ENCODE data around the gene MST1.

Gene MST1

GRCh38 chr3:49724586-49724985 is 35.3 kb upstream of the MST1 start:
- ATAC-seq (ENCODE audit: insufficient read depth, low read depth) (no peak), DNase-seq (peak; percentile 37)
- H3K79me2 ChIP-seq (ENCODE audit: insufficient read depth, low read length) = peaks cover 32% of the 10 kb centered on the region
- H3K9ac ChIP-seq (ENCODE audit: low read depth, low read length) = peak overlapping the region; percentile 96
- H3K27ac ChIP-seq (ENCODE audit: low read length) = peak overlapping the region; percentile 88
- H3K4me2 ChIP-seq (ENCODE audit: insufficient read depth, low read length) = peak overlapping the region; percentile 98
- H3K4me3 ChIP-seq (ENCODE audit: low read depth in 1 of 2, low read length in 2 of 2) = peak overlapping the region; percentile 91 to 94; a peak in 3 of 4 replicates
- H3K4me1 ChIP-seq (ENCODE audit: insufficient read depth, low read length) = peaks cover 45% of the 10 kb centered on the region
- no peak for TF ChIP-seq EZH2 (IDR thresholded peaks at IDR 0.05; ENCODE audit: borderline replicate concordance, low read depth, low read length, severe bottlenecking)
- TF ChIP-seq, protein P1, sequence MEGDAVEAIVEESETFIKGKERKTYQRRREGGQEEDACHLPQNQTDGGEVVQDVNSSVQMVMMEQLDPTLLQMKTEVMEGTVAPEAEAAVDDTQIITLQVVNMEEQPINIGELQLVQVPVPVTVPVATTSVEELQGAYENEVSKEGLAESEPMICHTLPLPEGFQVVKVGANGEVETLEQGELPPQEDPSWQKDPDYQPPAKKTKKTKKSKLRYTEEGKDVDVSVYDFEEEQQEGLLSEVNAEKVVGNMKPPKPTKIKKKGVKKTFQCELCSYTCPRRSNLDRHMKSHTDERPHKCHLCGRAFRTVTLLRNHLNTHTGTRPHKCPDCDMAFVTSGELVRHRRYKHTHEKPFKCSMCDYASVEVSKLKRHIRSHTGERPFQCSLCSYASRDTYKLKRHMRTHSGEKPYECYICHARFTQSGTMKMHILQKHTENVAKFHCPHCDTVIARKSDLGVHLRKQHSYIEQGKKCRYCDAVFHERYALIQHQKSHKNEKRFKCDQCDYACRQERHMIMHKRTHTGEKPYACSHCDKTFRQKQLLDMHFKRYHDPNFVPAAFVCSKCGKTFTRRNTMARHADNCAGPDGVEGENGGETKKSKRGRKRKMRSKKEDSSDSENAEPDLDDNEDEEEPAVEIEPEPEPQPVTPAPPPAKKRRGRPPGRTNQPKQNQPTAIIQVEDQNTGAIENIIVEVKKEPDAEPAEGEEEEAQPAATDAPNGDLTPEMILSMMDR (IDR thresholded peaks at IDR 0.05; ENCODE audit: borderline replicate concordance, extremely low read depth, low read length, poor library complexity, severe bottlenecking) = no peak
- peak overlapping the region; percentile 82 for H2AFZ ChIP-seq (ENCODE audit: low read depth, low read length)
- no peaks in the 10 kb centered on the region for H3K9me3 ChIP-seq (ENCODE audit: insufficient read depth, low read length, severe bottlenecking)
- no peaks in the 10 kb centered on the region for H3K27me3 ChIP-seq (ENCODE audit: insufficient read depth, low read length, poor library complexity)
- peaks cover 32% of the 10 kb centered on the region for H4K20me1 ChIP-seq (ENCODE audit: insufficient read depth, low read length)
- peaks cover 53% of the 10 kb centered on the region for H3K36me3 ChIP-seq (ENCODE audit: insufficient read depth, low read length)

DNA sequence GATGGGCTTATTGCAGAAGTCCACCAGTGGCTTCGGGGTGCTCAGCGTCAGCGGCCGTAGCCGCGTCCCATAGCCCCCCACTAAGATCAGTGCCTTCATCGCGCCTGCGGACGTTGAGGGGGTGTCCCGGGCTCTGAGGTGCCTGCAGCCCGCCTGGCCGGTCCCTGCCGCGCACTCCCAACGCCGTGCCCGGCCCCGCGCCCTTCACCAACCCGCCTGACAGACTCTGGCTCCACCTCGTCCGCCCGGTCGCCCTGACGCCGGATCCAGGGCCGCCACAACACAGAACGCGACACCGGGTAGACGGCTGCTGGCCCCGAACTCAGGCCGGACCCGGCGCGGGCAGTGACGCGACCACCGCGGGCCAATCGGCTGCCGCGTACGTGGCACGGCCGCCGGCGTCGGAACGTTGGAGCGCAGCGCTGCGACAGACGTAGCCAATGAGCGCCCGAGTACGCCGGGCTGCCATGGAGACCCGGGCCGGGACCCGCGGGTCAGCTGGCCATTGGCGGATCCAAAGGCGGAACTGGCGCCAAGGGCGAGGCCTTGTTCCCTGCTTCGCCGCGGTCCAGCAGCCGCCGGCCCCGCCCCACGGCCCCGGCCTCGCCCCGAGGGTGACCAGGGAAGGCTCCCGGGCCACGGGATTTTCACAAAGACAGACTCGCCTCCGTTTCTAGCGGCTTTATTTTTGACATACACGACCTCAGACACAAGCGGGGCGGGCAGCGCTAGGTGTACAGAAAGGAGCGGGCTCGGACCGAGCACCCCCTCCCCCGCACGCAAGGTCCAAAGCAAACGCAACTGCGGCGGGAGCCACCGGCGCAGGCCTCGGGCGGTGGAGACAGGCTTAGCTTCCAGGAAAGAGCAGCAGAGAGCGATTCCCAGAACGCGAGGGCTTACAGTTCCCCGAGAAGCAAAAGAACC is 34.6 kb upstream of the MST1 start, which contains the start of gene GMPPB:
Gene GMPPB, minus strand, starts transcription at position 324 of the 924 bp plus-strand sequence. Its CDS starts 225 bp downstream, at position 99.
- TF ChIP-seq, protein P1 (IDR thresholded peaks at IDR 0.05; ENCODE audit: borderline replicate concordance, extremely low read depth, low read length, poor library complexity, severe bottlenecking) = no peak
- TF ChIP-seq EZH2 (IDR thresholded peaks at IDR 0.05; ENCODE audit: borderline replicate concordance, low read depth, low read length, severe bottlenecking) = no peak
- Histone ChIP-seq H3K9ac (ENCODE audit: low read depth, low read length) (peak within 1 kb of the TSS; percentile 96), H2AFZ (ENCODE audit: low read depth, low read length) (peak within 1 kb of the TSS; percentile 82)

GRCh38 chr3:49723296-49723627 is 34.0 kb upstream of the MST1 start:
- ATAC-seq (ENCODE audit: insufficient read depth, low read depth) (peak; percentile 20; the same call in 2 of the 3 replicates), DNase-seq (peak; percentile 66)
- H3K36me3 ChIP-seq (ENCODE audit: insufficient read depth, low read length) = peaks cover 60% of the 10 kb centered on the region
- no peaks in the 10 kb centered on the region for H3K27me3 ChIP-seq (ENCODE audit: insufficient read depth, low read length, poor library complexity)
- peak overlapping the region; percentile 98 for H3K4me2 ChIP-seq (ENCODE audit: insufficient read depth, low read length)
- peaks cover 56% of the 10 kb centered on the region for H3K4me1 ChIP-seq (ENCODE audit: insufficient read depth, low read length)
- H3K79me2 ChIP-seq (ENCODE audit: insufficient read depth, low read length) = peaks cover 32% of the 10 kb centered on the region
- H3K9ac ChIP-seq (ENCODE audit: low read depth, low read length) = peak overlapping the region; percentile 96
- peaks cover 39% of the 10 kb centered on the region for H4K20me1 ChIP-seq (ENCODE audit: insufficient read depth, low read length)
- TF ChIP-seq EZH2 (IDR thresholded peaks at IDR 0.05; ENCODE audit: borderline replicate concordance, low read depth, low read length, severe bottlenecking) = no peak
- TF ChIP-seq, protein P1 (IDR thresholded peaks at IDR 0.05; ENCODE audit: borderline replicate concordance, extremely low read depth, low read length, poor library complexity, severe bottlenecking) = no peak
- no peaks in the 10 kb centered on the region for H3K9me3 ChIP-seq (ENCODE audit: insufficient read depth, low read length, severe bottlenecking)
- peak overlapping the region; percentile 91 to 94 for H3K4me3 ChIP-seq (ENCODE audit: low read depth in 1 of 2, low read length in 2 of 2)
- H2AFZ ChIP-seq (ENCODE audit: low read depth, low read length) = peak overlapping the region; percentile 82
- peak overlapping the region; percentile 88 for H3K27ac ChIP-seq (ENCODE audit: low read length)

More for the DNA sequence above, 34.6 kb upstream of the MST1 start, which contains the start of gene GMPPB:
- no peaks in the 10 kb centered on the region for H3K9me3 ChIP-seq (ENCODE audit: insufficient read depth, low read length, severe bottlenecking)
- peaks cover 52% of the 10 kb centered on the region for H3K4me1 ChIP-seq (ENCODE audit: insufficient read depth, low read length)
- peak; percentile 83 for ATAC-seq (ENCODE audit: insufficient read depth, low read depth)
- peak within 1 kb of the TSS; percentile 91 to 94 for H3K4me3 ChIP-seq (ENCODE audit: low read depth in 1 of 2, low read length in 2 of 2)
- peaks cover 54% of the 10 kb centered on the region for H3K36me3 ChIP-seq (ENCODE audit: insufficient read depth, low read length)
- peak within 1 kb of the TSS; percentile 98 for H3K4me2 ChIP-seq (ENCODE audit: insufficient read depth, low read length)
- DNase-seq = peak; percentile 93
- no peaks in the 10 kb centered on the region for H3K27me3 ChIP-seq (ENCODE audit: insufficient read depth, low read length, poor library complexity)
- H3K79me2 ChIP-seq (ENCODE audit: insufficient read depth, low read length) = peaks cover 32% of the 10 kb centered on the region
- H3K27ac ChIP-seq (ENCODE audit: low read length) = peak within 1 kb of the TSS; percentile 88
- peaks cover 33% of the 10 kb centered on the region for H4K20me1 ChIP-seq (ENCODE audit: insufficient read depth, low read length)

Measured in DND-41 (cell line).